Spleen (tissue), 11 donors: Measurements from ENCODE around the gene RASL11B. TPM values are rescaled to one million over a fixed set of nuclear protein-coding genes. Genes with fewer than 3 reads are reported as not detected.
A peak's percentile ranks its signal among the peaks of the same experiment; 100 is the strongest.

ENCODE experiments used
- DNase-seq: peaks from one replicate; pipeline ENCODE4 v3.0.0-alpha.2; 2020
- H3K27ac ChIP-seq, 8 donors: fragments of 200-600 bp; sonication (generic) in 7 of 8; 1 replicate in 4 of 8; 2 replicates in 4 of 8; pipeline versions ENCODE4 v1.5.0 to v1.8.0; 2016 to 2021; ENCODE audit warnings: inconsistent platforms in 4 of 8, mild to moderate bottlenecking in 4 of 8, moderate library complexity in 1 of 8
- H3K27me3 ChIP-seq, 7 donors: fragments of 200-600 bp; sonication (generic) in 6 of 7; replicated peaks in 1 of 7; 1 replicate in 4 of 7; 2 replicates in 3 of 7; pipeline versions ENCODE4 v1.5.0 to v1.8.0; 2016 to 2021; ENCODE audit warnings: inconsistent platforms in 3 of 7, mild to moderate bottlenecking in 1 of 7
- H3K36me3 ChIP-seq, 6 donors: fragments of 200-600 bp; sonication (generic) in 5 of 6; 1 replicate in 4 of 6; 2 replicates in 2 of 6; pipeline versions ENCODE4 v1.5.0 to v1.8.0; 2016 to 2021; ENCODE audit warnings: inconsistent platforms in 2 of 6
- H3K4me1 ChIP-seq, 6 donors: fragments of 200-600 bp; sonication (generic) in 5 of 6; 1 replicate in 3 of 6; 2 replicates in 3 of 6; pipeline versions ENCODE4 v1.5.0 to v1.8.0; 2016 to 2021; ENCODE audit warnings: inconsistent platforms in 3 of 6
- H3K4me3 ChIP-seq, 8 donors: fragments of 200-600 bp; sonication (generic) in 7 of 8; 1 replicate in 4 of 8; 2 replicates in 4 of 8; pipeline versions ENCODE4 v1.5.0 to v1.8.0; 2016 to 2021; ENCODE audit warnings: inconsistent platforms in 4 of 8, mild to moderate bottlenecking in 4 of 8, moderate library complexity in 2 of 8
- H3K9me3 ChIP-seq, 8 donors: fragments of 200-600 bp; sonication (generic) in 7 of 8; 1 replicate in 4 of 8; 2 replicates in 4 of 8; pipeline versions ENCODE4 v1.5.0 to v1.8.0; 2016 to 2021; ENCODE audit warnings: inconsistent platforms in 4 of 8
- CTCF ChIP-seq, 11 experiments: fragments of 200-600 bp in 7 of 11; fragments of 450-650 bp in 4 of 11; sonication (generic) in 4 of 11; IDR thresholded peaks in 8 of 11; conservative IDR thresholded peaks in 3 of 11; 1 replicate in 7 of 11; 2 replicates in 4 of 11; pipeline versions ENCODE4 v1.4.0 to v1.8.0; 2016 to 2021; ENCODE audit warnings: antibody characterized with exemption in 11 of 11, inconsistent platforms in 4 of 11, mild to moderate bottlenecking in 1 of 11
- POLR2A ChIP-seq, 3 donors: fragments of 450-650 bp; IDR thresholded peaks; one replicate each; pipeline ENCODE4 v1.5.1; 2017; ENCODE audit warnings: antibody characterized with exemption in 3 of 3, mild to moderate bottlenecking in 1 of 3
- POLR2AphosphoS5 ChIP-seq, 3 donors: sonication (generic); formaldehyde crosslinking; IDR thresholded peaks; one replicate each; pipeline ENCODE4 v1.5.1; 2017; ENCODE audit warnings: antibody characterized with exemption in 3 of 3
- WGBS, 5 donors: extraction: QIAGEN DNeasy Blood & Tissue Kit in 3 of 5; methylation state at CpG; one replicate each; pipeline versions ENCODE4 v1.1.5 to v1.1.7; 2013 to 2018; 5-methylcytosine and 5-hydroxymethylcytosine counted together
- intact Hi-C: fragments of 100-400 bp; cut with DNase I; formaldehyde crosslinking; loops from one replicate; pipeline ENCODE4 v1.15.0; 2023; ENCODE audit warnings: low total_unique reads
- polyA plus RNA-seq, 3 donors: library from polyadenylated mRNA; stranded (reverse); fragments of 200-250 nt; gene quantifications; one replicate each; pipeline ENCODE4 v1.2.1, GENCODE V29; 2013
- total RNA-seq, 7 donors: library from RNA; depleted of rRNA in 3 of 7; stranded (reverse); fragments of >200 nt in 3 of 7; fragmentation: NEBNext Ultra II Directional in 4 of 7; extraction: Animal tissue kit (Norgen Biotek cat#: 25700) in 4 of 7; gene quantifications; one replicate each; pipeline versions ENCODE4 v1.1.0 to v1.2.1, GENCODE V29; 2016 to 2021
- donor health status: healthy with polysubstance abuse.
- donor health status: DM: no; HTN: no; CAD: no; lungs with moderate emphysema.
- donor health status: DM: no; HTN: no; CAD: no.
- donor health status: Bipolar disorder and iron deficiency.
- donor health status: healthy.
- donor health status: DM: no; HTN: no; CAD: no.
- donor health status: DM: yes; HTN: yes; CAD: no.

Gene RASL11B
- total and polyA plus RNA-seq, 10 donors, result 4.4 to 55.6 (median 18.9) TPM

DNA sequence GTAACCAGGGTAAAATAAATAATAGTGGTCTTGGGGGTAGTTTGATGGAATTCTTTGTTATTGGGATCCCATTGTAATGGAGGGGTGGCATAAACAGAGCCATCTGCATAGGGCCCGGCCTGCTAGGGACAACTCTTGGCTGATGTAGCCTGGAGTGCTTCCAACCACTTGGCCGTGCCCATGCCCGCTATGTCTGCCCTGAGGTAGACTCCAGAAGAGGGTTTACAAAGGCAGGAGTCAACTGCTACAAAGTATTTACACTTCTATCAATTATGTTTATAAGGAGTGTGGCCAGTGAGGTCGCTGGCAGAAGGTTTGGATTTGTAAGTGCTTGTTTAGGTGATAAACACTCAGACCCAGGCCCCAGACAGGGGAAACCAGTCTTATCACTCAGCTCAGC is 8.1 kb downstream of the RASL11B start:
- DNase-seq, result no peak
- Histone ChIP-seq H3K4me3 (no peak overlapping the region), H3K9me3 (no peaks in the 10 kb centered on the region), H3K4me1 (peaks cover 0 to 10% (median 0%) of the 10 kb centered on the region in 6 donors), H3K36me3 (peaks cover 0 to 38% (median 0%) of the 10 kb centered on the region in 6 donors), H3K27ac (peak overlapping the region in 1 of 8 donors; percentile 85), H3K27me3 (no peaks in the 10 kb centered on the region)
- 83 to 94% (median 88%) methylated on average over 4 of the region's 4 CpGs for WGBS, 5 donors
- TF ChIP-seq CTCF (IDR thresholded peaks at IDR 0.05 in 8 of 11, conservative IDR thresholded peaks at IDR 0.05 in 3 of 11) (no peak), POLR2AphosphoS5 (IDR thresholded peaks at IDR 0.05) (no peak), POLR2A (IDR thresholded peaks at IDR 0.05) (no peak)
- intact Hi-C loops, result no loop called here

DNA sequence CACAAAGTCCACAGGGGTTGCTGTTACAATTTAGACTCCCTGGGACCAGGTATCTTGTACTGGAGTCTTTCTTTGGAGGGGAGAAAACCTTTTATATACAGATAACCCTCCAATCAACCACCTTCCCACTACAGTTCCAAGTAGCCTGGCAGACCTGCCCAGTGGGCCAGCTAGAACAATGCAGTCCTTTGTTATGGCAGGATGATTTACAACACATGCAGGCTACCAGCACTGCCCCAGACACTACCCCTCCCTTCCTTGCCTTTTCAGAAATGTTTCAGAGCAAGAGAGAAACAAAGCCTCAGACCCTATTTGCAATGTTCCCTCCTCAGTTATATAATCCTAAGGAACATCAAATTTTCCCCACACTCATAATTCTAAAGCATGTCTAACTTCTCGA is 11.1 kb downstream of the RASL11B start:
- no peak for DNase-seq
- 87 to 97% (median 95%) methylated on average over 1 of the region's 1 CpG for WGBS, 5 donors
- TF ChIP-seq POLR2A (IDR thresholded peaks at IDR 0.05) (no peak), POLR2AphosphoS5 (IDR thresholded peaks at IDR 0.05) (no peak), CTCF (IDR thresholded peaks at IDR 0.05 in 8 of 11, conservative IDR thresholded peaks at IDR 0.05 in 3 of 11) (no peak)
- intact Hi-C loops, result no loop called here
- Histone ChIP-seq H3K36me3 (peaks cover 0 to 36% (median 0%) of the 10 kb centered on the region in 6 donors), H3K4me1 (peaks cover 0 to 4% (median 0%) of the 10 kb centered on the region in 6 donors), H3K9me3 (no peaks in the 10 kb centered on the region), H3K27ac (no peak overlapping the region), H3K27me3 (no peaks in the 10 kb centered on the region), H3K4me3 (no peak overlapping the region)

- H3K27ac ChIP-seq, result no peak overlapping the region
These were observed 11.8 kb downstream of the RASL11B start for GRCh38 chr4:52873861-52874343.

DNA sequence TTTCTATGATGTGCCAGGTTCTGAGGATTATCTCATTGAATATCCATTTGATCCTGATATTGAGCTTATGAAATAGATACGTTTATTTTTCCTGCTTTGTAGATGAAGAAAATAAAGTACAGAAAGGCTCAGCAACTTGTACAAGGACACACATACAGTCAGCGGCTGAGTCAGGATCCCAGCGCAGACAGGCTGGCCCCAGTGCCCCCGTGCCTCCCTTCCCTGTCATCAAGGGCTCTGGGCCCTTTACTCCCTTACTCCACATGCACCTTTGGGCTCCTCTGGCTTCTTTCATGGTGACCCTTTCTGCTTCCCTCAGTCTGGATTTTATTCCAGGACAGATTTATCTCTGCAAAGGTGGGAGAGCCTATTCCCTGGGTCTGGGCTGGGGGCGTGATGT is 12.8 kb downstream of the RASL11B start:
- Histone ChIP-seq H3K9me3 (no peaks in the 10 kb centered on the region), H3K36me3 (peaks cover 0 to 37% (median 0%) of the 10 kb centered on the region in 6 donors), H3K4me3 (no peak overlapping the region), H3K27me3 (no peaks in the 10 kb centered on the region), H3K27ac (no peak overlapping the region), H3K4me1 (no peaks in the 10 kb centered on the region)
- intact Hi-C loops, result no loop called here
- DNase-seq, result no peak
- TF ChIP-seq POLR2AphosphoS5 (IDR thresholded peaks at IDR 0.05) (no peak), CTCF (IDR thresholded peaks at IDR 0.05 in 8 of 11, conservative IDR thresholded peaks at IDR 0.05 in 3 of 11) (no peak), POLR2A (IDR thresholded peaks at IDR 0.05) (no peak)
- 94 to 97% (median 96%) methylated on average over 5 of the region's 5 CpGs for WGBS, 5 donors

More at GRCh38 chr4:52873861-52874343, 11.8 kb downstream of the RASL11B start:
- Histone ChIP-seq H3K4me1 (peaks cover 0 to 3% (median 0%) of the 10 kb centered on the region in 6 donors), H3K9me3 (no peaks in the 10 kb centered on the region), H3K36me3 (peaks cover 0 to 37% (median 0%) of the 10 kb centered on the region in 6 donors), H3K27me3 (no peaks in the 10 kb centered on the region), H3K4me3 (no peak overlapping the region)
- intact Hi-C loops, result no loop called here
- DNase-seq, result no peak
- 84 to 91% (median 87%) methylated on average over 10 of the region's 10 CpGs for WGBS, 5 donors
- TF ChIP-seq POLR2A (IDR thresholded peaks at IDR 0.05), result no peak
- TF ChIP-seq POLR2AphosphoS5 (IDR thresholded peaks at IDR 0.05), result no peak
- no peak for TF ChIP-seq CTCF (IDR thresholded peaks at IDR 0.05 in 8 of 11, conservative IDR thresholded peaks at IDR 0.05 in 3 of 11)
